Measurements from ENCODE around the gene KRT10.
"Not testable (repeated sequence)": the region's sequence is repeated elsewhere in the genome, so short reads cannot be mapped to it uniquely, and the experiment has no call there.

- not testable (repeated sequence) for TF ChIP-seq POLR2A (IDR thresholded peaks at IDR 0.05; ENCODE audit: borderline replicate concordance, extremely low read depth, insufficient read depth, insufficient read length); CTCF (IDR thresholded peaks at IDR 0.05 in 2 of 3, conservative IDR thresholded peaks at IDR 0.05 in 1 of 3; ENCODE audit: borderline replicate concordance in 1 of 3, insufficient read depth in 1 of 3, low read depth in 2 of 3, low read length in 2 of 3); POLR2AphosphoS5 (IDR thresholded peaks at IDR 0.05; ENCODE audit: low read depth, low read length); MAX (IDR thresholded peaks at IDR 0.05); TCF7L2 (IDR thresholded peaks at IDR 0.05; ENCODE audit: borderline replicate concordance, extremely low read depth, insufficient read depth, insufficient read length); EZH2 (IDR thresholded peaks at IDR 0.05); ZNF274 (IDR thresholded peaks at IDR 0.05; ENCODE audit: low read depth, low read length); REST (IDR thresholded peaks at IDR 0.05; ENCODE audit: low read depth); FOSL1 (IDR thresholded peaks at IDR 0.05; ENCODE audit: low read depth)
Measured at GRCh38 chr17:40858667-40859066, 36.3 kb upstream of the KRT10 start.
